Measurements from ENCODE around the gene UNC93B1. TPM values are rescaled to one million over a fixed set of nuclear protein-coding genes. Genes with fewer than 3 reads are reported as not detected.
A peak's percentile ranks its signal among the peaks of the same experiment; 100 is the strongest.

UNC93B1 gene
- total RNA-seq, 2 experiments from 2014 or later = 44.0 to 52.1 TPM

DNA sequence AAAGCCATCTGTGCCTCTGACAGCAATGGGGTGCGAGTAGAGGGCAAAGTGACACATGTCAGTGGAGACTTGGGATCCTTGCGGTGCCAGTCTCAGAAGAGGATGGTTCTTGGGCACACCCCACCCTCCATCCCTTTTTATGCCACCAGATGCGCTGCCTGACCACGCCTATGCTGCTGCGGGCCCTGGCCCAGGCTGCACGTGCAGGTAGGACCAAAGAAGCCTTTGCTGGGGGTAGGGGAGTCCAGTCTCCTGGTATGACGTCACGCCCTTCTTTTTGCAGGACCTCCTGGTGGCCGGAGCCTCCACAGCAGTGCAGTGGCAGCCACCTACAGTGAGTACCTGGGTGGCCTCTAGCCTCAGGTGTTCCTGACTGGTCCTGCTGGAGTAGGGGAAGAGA lies 28.1 kb upstream of the UNC93B1 start:
- no peaks in the 10 kb centered on the region for H4K20me1 ChIP-seq (ENCODE audit: insufficient read depth, low read length)
- no peaks in the 10 kb centered on the region for H3K9me2 ChIP-seq (ENCODE audit: insufficient read depth, low read length)
- DNase-seq (ENCODE audit: low spot score) = no peak
- ChIA-PET CTCF (ENCODE audit: unreplicated experiment) (no interaction called here), POLR2A (interaction anchor here (1.5 kb wide), 1 partner anchor 9 kb away, joined by 3 read pairs; no protein-coding TSS in a partner anchor)
- H3K4me2 ChIP-seq (ENCODE audit: low read length) = peak overlapping the region; percentile 97
- BruUV-seq (replicated peaks) = no TSS peak
- peaks cover 11% of the 10 kb centered on the region; the same call in 1 of the 2 replicates for H3K79me2 ChIP-seq (ENCODE audit: insufficient read depth, low read depth, low read length)
- H3K36me3 ChIP-seq (ENCODE audit: insufficient read depth, low read length) = peaks cover 22% of the 10 kb centered on the region
- peak overlapping the region; percentile 93 for H3K4me3 ChIP-seq (ENCODE audit: low read depth, low read length, poor library complexity, severe bottlenecking)
- H2AFZ ChIP-seq (ENCODE audit: low read length) = no peak overlapping the region
- H3K9me3 ChIP-seq (ENCODE audit: low read length) = no peaks in the 10 kb centered on the region
- no peak overlapping the region for H3K27ac ChIP-seq (ENCODE audit: low read depth, low read length, poor library complexity, severe bottlenecking)
- TF ChIP-seq, protein P1, sequence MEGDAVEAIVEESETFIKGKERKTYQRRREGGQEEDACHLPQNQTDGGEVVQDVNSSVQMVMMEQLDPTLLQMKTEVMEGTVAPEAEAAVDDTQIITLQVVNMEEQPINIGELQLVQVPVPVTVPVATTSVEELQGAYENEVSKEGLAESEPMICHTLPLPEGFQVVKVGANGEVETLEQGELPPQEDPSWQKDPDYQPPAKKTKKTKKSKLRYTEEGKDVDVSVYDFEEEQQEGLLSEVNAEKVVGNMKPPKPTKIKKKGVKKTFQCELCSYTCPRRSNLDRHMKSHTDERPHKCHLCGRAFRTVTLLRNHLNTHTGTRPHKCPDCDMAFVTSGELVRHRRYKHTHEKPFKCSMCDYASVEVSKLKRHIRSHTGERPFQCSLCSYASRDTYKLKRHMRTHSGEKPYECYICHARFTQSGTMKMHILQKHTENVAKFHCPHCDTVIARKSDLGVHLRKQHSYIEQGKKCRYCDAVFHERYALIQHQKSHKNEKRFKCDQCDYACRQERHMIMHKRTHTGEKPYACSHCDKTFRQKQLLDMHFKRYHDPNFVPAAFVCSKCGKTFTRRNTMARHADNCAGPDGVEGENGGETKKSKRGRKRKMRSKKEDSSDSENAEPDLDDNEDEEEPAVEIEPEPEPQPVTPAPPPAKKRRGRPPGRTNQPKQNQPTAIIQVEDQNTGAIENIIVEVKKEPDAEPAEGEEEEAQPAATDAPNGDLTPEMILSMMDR (conservative IDR thresholded peaks at IDR 0.05; ENCODE audit: low read length) = no peak
- intact Hi-C loops (cut with micrococcal nuclease; ENCODE audit: unreplicated experiment) = no loop called here
- peaks cover 28% of the 10 kb centered on the region for H3K4me1 ChIP-seq (ENCODE audit: insufficient read depth, low read length, poor library complexity, severe bottlenecking)

DNA sequence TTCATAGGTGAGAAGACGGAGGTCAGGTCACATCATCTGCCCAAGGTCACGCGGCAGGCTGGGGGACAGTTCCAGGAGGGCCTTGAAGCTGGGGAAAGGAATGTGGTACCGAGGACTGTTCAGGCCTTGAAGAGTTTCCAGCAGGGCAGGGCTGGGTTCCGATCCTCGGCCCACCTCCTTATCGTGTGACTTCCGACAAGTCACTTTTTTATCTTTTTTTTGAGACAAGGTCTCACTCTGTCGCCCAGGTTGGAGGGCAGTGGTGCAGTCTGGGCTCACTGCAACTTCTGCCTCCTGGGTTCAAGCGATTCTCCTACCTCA lies 27.2 kb upstream of the UNC93B1 start:
- H3K4me3 ChIP-seq (ENCODE audit: low read depth, low read length, poor library complexity, severe bottlenecking) = peak overlapping the region; percentile 93
- peak overlapping the region; percentile 59; the same call in 1 of the 2 replicates for H2AFZ ChIP-seq (ENCODE audit: low read length)
- CTCF ChIA-PET (ENCODE audit: unreplicated experiment) = no interaction called here
- H3K9me2 ChIP-seq (ENCODE audit: insufficient read depth, low read length) = no peaks in the 10 kb centered on the region
- intact Hi-C loops (cut with micrococcal nuclease; ENCODE audit: unreplicated experiment) = no loop called here
- TF ChIP-seq EZH2phosphoT487 (IDR thresholded peaks at IDR 0.05; ENCODE audit: borderline replicate concordance, low read depth, low read length) = no peak
- TF ChIP-seq, protein P1 (conservative IDR thresholded peaks at IDR 0.05; ENCODE audit: low read length) = no peak
- POLR2A ChIA-PET = interaction anchor here (1.3 to 1.6 kb wide), 2 partner anchors 8 to 9 kb away, joined by 5 read pairs; partner anchors contain the start of gene TCIRG1
- BruUV-seq (replicated peaks) = no TSS peak
- no peak for DNase-seq (ENCODE audit: low spot score)
- no peaks in the 10 kb centered on the region for H3K9me3 ChIP-seq (ENCODE audit: low read length)
- peak overlapping the region; percentile 97 for H3K4me2 ChIP-seq (ENCODE audit: low read length)
- peak overlapping the region; percentile 48 for H3K27ac ChIP-seq (ENCODE audit: low read depth, low read length, poor library complexity, severe bottlenecking)
- H3K79me2 ChIP-seq (ENCODE audit: insufficient read depth, low read depth, low read length) = peaks cover 11% of the 10 kb centered on the region; the same call in 1 of the 2 replicates
- no peaks in the 10 kb centered on the region for H4K20me1 ChIP-seq (ENCODE audit: insufficient read depth, low read length)
- peaks cover 32% of the 10 kb centered on the region for H3K4me1 ChIP-seq (ENCODE audit: insufficient read depth, low read length, poor library complexity, severe bottlenecking)
- H3K36me3 ChIP-seq (ENCODE audit: insufficient read depth, low read length) = peaks cover 18% of the 10 kb centered on the region

DNA sequence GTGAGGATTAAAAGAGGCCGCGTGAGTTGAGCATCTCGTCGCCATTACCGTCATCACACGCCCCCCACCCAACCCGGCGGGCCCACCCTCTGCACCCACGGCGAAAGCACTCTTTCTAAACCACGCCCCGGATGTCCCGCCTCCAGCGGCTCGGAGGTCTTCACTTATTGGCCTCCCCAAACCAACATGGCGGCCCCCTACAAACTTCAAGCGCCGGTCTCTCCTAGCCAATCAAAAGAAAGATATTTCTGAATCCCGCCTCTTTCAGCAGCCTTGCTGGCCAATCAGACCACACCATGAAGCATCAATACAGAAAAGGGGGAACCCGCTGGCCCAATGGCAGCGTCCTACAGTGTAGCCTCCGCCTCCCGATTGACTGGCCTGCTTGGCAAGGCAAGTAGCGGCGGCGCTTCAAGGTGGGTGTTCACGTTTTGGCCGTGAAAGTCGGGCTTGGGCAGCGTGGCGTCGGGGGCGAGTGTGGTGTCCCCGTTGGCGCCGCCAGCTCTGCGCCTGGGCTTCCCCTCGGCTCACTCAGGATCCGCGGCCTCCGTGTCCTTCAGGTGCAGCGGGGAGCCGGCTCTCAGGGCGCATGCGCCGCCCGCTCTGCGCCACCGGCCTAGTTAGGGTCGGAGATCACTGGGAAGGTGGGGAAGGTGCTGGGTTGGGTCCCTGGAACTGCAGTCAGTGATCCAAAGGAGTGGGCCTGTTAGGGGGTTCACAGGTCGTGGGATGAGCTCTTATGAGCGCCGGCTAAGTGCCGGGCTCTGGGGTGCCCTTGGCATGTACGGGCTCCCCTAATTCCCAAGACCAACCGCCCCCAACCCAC lies 26.6 kb upstream of the UNC93B1 start, which contains the start of gene NDUFS8:
Gene NDUFS8, plus strand, starts transcription at position 364 of the 826 bp plus-strand sequence. CDS start 1,471 bp downstream, outside the sequence.
- H3K4me1 ChIP-seq (ENCODE audit: insufficient read depth, low read length, poor library complexity, severe bottlenecking) = peaks cover 33% of the 10 kb centered on the region
- ChIA-PET CTCF (ENCODE audit: unreplicated experiment) (no interaction called here), POLR2A (interaction anchor here (0.6 to 1.6 kb wide), 3 partner anchors 9 to 181 kb away, joined by 3 to 5 read pairs (median 5); partner anchors contain the start of gene TCIRG1)
- H3K4me3 ChIP-seq (ENCODE audit: low read depth, low read length, poor library complexity, severe bottlenecking) = peak within 1 kb of the TSS; percentile 93
- peak within 1 kb of the TSS; percentile 59; the same call in 1 of the 2 replicates for H2AFZ ChIP-seq (ENCODE audit: low read length)
- DNase-seq (ENCODE audit: low spot score) = peak; percentile 99
- BruUV-seq (replicated peaks) = TSS peak; percentile 50
- intact Hi-C loops (cut with micrococcal nuclease; ENCODE audit: unreplicated experiment) = no loop called here
- H3K79me2 ChIP-seq (ENCODE audit: insufficient read depth, low read depth, low read length) = peaks cover 11% of the 10 kb centered on the region; the same call in 1 of the 2 replicates
- H3K9me2 ChIP-seq (ENCODE audit: insufficient read depth, low read length) = no peaks in the 10 kb centered on the region
- H3K36me3 ChIP-seq (ENCODE audit: insufficient read depth, low read length) = peaks cover 18% of the 10 kb centered on the region
- H3K27ac ChIP-seq (ENCODE audit: low read depth, low read length, poor library complexity, severe bottlenecking) = peak within 1 kb of the TSS; percentile 48
- H3K9me3 ChIP-seq (ENCODE audit: low read length) = no peaks in the 10 kb centered on the region
- no peaks in the 10 kb centered on the region for H4K20me1 ChIP-seq (ENCODE audit: insufficient read depth, low read length)
- TF ChIP-seq EZH2phosphoT487 (IDR thresholded peaks at IDR 0.05; ENCODE audit: borderline replicate concordance, low read depth, low read length) = no peak
- TF ChIP-seq, protein P1 (conservative IDR thresholded peaks at IDR 0.05; ENCODE audit: low read length) = no peak
- peak within 1 kb of the TSS; percentile 97 for H3K4me2 ChIP-seq (ENCODE audit: low read length)
